ENCODE data around the gene FMNL1.

FMNL1 gene

GRCh38 chr17:45175759-45176115 is 45.9 kb upstream of the FMNL1 start:
- H3K27me3 ChIP-seq (ENCODE audit: insufficient read depth, low read length, poor library complexity): no peaks in the 10 kb centered on the region
- TF ChIP-seq EZH2 (IDR thresholded peaks at IDR 0.05; ENCODE audit: borderline replicate concordance, low read depth, low read length, severe bottlenecking): no peak
- TF ChIP-seq CTCF (IDR thresholded peaks at IDR 0.05; ENCODE audit: borderline replicate concordance, extremely low read depth, low read length, poor library complexity, severe bottlenecking): no peak
- no peak overlapping the region for H3K4me2 ChIP-seq (ENCODE audit: insufficient read depth, low read length)
- H3K36me3 ChIP-seq (ENCODE audit: insufficient read depth, low read length): no peaks in the 10 kb centered on the region
- no peaks in the 10 kb centered on the region for H3K79me2 ChIP-seq (ENCODE audit: insufficient read depth, low read length)
- no peak overlapping the region; the same call in 1 of the 2 replicates for H2AFZ ChIP-seq (ENCODE audit: low read depth, low read length)
- no peak for ATAC-seq (ENCODE audit: insufficient read depth, low read depth)
- no peak overlapping the region for H3K27ac ChIP-seq (ENCODE audit: low read length)
- no peaks in the 10 kb centered on the region for H4K20me1 ChIP-seq (ENCODE audit: insufficient read depth, low read length)
- H3K4me3 ChIP-seq (ENCODE audit: low read depth in 1 of 2, low read length in 2 of 2): no peak overlapping the region
- no peak for DNase-seq
- H3K9me3 ChIP-seq (ENCODE audit: insufficient read depth, low read length, severe bottlenecking): no peaks in the 10 kb centered on the region
- H3K4me1 ChIP-seq (ENCODE audit: insufficient read depth, low read length): peaks cover 24% of the 10 kb centered on the region
- H3K9ac ChIP-seq (ENCODE audit: low read depth, low read length): no peak overlapping the region

GRCh38 chr17:45177563-45177962 is 44.1 kb upstream of the FMNL1 start:
- no peak overlapping the region for H3K27ac ChIP-seq (ENCODE audit: low read length)
- H3K4me3 ChIP-seq (ENCODE audit: low read depth in 1 of 2, low read length in 2 of 2): no peak overlapping the region
- peaks cover 12% of the 10 kb centered on the region for H3K4me1 ChIP-seq (ENCODE audit: insufficient read depth, low read length)
- H3K27me3 ChIP-seq (ENCODE audit: insufficient read depth, low read length, poor library complexity): no peaks in the 10 kb centered on the region
- ATAC-seq (ENCODE audit: insufficient read depth, low read depth) (no peak), DNase-seq (no peak)
- H3K36me3 ChIP-seq (ENCODE audit: insufficient read depth, low read length): no peaks in the 10 kb centered on the region
- no peaks in the 10 kb centered on the region for H3K79me2 ChIP-seq (ENCODE audit: insufficient read depth, low read length)
- no peak for TF ChIP-seq EZH2 (IDR thresholded peaks at IDR 0.05; ENCODE audit: borderline replicate concordance, low read depth, low read length, severe bottlenecking)
- TF ChIP-seq CTCF (IDR thresholded peaks at IDR 0.05; ENCODE audit: borderline replicate concordance, extremely low read depth, low read length, poor library complexity, severe bottlenecking): no peak
- no peak overlapping the region for H3K9ac ChIP-seq (ENCODE audit: low read depth, low read length)
- no peaks in the 10 kb centered on the region for H3K9me3 ChIP-seq (ENCODE audit: insufficient read depth, low read length, severe bottlenecking)
- no peaks in the 10 kb centered on the region for H4K20me1 ChIP-seq (ENCODE audit: insufficient read depth, low read length)
- H3K4me2 ChIP-seq (ENCODE audit: insufficient read depth, low read length): no peak overlapping the region
- no peak overlapping the region for H2AFZ ChIP-seq (ENCODE audit: low read depth, low read length)

GRCh38 chr17:45184144-45184543 is 37.5 kb upstream of the FMNL1 start:
- ATAC-seq (ENCODE audit: insufficient read depth, low read depth) (no peak), DNase-seq (no peak)
- TF ChIP-seq CTCF (IDR thresholded peaks at IDR 0.05; ENCODE audit: borderline replicate concordance, extremely low read depth, low read length, poor library complexity, severe bottlenecking) (no peak), EZH2 (IDR thresholded peaks at IDR 0.05; ENCODE audit: borderline replicate concordance, low read depth, low read length, severe bottlenecking) (no peak)
- Histone ChIP-seq H3K27me3 (ENCODE audit: insufficient read depth, low read length, poor library complexity) (no peaks in the 10 kb centered on the region), H3K4me1 (ENCODE audit: insufficient read depth, low read length) (no peaks in the 10 kb centered on the region), H4K20me1 (ENCODE audit: insufficient read depth, low read length) (no peaks in the 10 kb centered on the region), H3K9ac (ENCODE audit: low read depth, low read length) (no peak overlapping the region), H3K36me3 (ENCODE audit: insufficient read depth, low read length) (no peaks in the 10 kb centered on the region), H3K79me2 (ENCODE audit: insufficient read depth, low read length) (no peaks in the 10 kb centered on the region), H3K4me2 (ENCODE audit: insufficient read depth, low read length) (no peak overlapping the region), H3K4me3 (ENCODE audit: low read depth in 1 of 2, low read length in 2 of 2) (no peak overlapping the region), H3K9me3 (ENCODE audit: insufficient read depth, low read length, severe bottlenecking) (no peaks in the 10 kb centered on the region), H3K27ac (ENCODE audit: low read length) (no peak overlapping the region), H2AFZ (ENCODE audit: low read depth, low read length) (no peak overlapping the region)

DNA sequence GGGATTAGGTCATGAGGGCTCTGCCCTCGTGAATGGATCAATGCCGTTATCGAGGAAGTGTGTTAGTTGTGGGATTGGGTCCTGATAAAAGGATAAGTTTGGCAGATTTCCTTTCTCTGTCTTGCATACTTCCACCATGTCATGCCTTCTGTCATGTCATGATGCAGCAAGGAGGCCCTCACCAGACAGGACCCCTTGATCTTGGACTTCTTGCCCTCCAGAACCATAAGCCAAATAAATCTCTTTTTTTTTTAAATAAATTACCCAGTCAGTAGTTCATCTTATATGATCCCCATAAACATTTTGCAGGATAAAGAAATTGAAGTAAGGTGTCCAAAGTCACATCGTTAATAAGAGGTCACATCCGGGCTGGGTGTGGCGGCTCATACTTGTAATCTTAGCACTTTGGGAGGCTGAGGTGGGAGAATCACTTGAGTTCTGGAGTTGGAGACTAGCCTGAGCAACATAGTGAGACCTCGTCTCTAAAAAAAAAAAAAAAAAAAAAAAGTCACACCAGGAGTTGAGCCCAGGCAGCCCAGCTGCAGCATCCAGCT is 34.8 kb upstream of the FMNL1 start:
- Histone ChIP-seq H3K27ac (ENCODE audit: low read length) (no peak overlapping the region), H3K4me2 (ENCODE audit: insufficient read depth, low read length) (no peak overlapping the region), H2AFZ (ENCODE audit: low read depth, low read length) (no peak overlapping the region), H3K27me3 (ENCODE audit: insufficient read depth, low read length, poor library complexity) (no peaks in the 10 kb centered on the region), H3K79me2 (ENCODE audit: insufficient read depth, low read length) (no peaks in the 10 kb centered on the region), H3K9me3 (ENCODE audit: insufficient read depth, low read length, severe bottlenecking) (no peaks in the 10 kb centered on the region), H3K9ac (ENCODE audit: low read depth, low read length) (no peak overlapping the region), H4K20me1 (ENCODE audit: insufficient read depth, low read length) (no peaks in the 10 kb centered on the region), H3K4me3 (ENCODE audit: low read depth in 1 of 2, low read length in 2 of 2) (no peak overlapping the region), H3K36me3 (ENCODE audit: insufficient read depth, low read length) (no peaks in the 10 kb centered on the region), H3K4me1 (ENCODE audit: insufficient read depth, low read length) (no peaks in the 10 kb centered on the region)
- TF ChIP-seq CTCF (IDR thresholded peaks at IDR 0.05; ENCODE audit: borderline replicate concordance, extremely low read depth, low read length, poor library complexity, severe bottlenecking) (no peak), EZH2 (IDR thresholded peaks at IDR 0.05; ENCODE audit: borderline replicate concordance, low read depth, low read length, severe bottlenecking) (no peak)
- DNase-seq (no peak), ATAC-seq (ENCODE audit: insufficient read depth, low read depth) (no peak)
